IPS DF 4.7 (cell line): Measurements from ENCODE around the gene CDK14.

Experiments
- DNase-seq: peaks from one replicate; pipeline ENCODE4 v3.0.0-alpha.2; 2013; ENCODE audit warnings: low spot score; ENCODE audit errors: extremely low read depth

Gene CDK14

GRCh38 chr7:90836937-90837336 is 240.8 kb downstream of the CDK14 start:
- no peak for DNase-seq

GRCh38 chr7:90838799-90839198 is 242.7 kb downstream of the CDK14 start:
- DNase-seq = no peak

- DNase-seq = no peak
Observed at GRCh38 chr7:90839316-90839715, 243.2 kb downstream of the CDK14 start.

GRCh38 chr7:90839727-90840291 is 243.7 kb downstream of the CDK14 start:
- DNase-seq = no peak

GRCh38 chr7:90841759-90842429 is 245.8 kb downstream of the CDK14 start:
- DNase-seq = no peak

- no peak for DNase-seq
Observed at GRCh38 chr7:90842430-90842788, 246.3 kb downstream of the CDK14 start.

- DNase-seq = no peak
Observed at GRCh38 chr7:90843472-90843871, 247.4 kb downstream of the CDK14 start.

GRCh38 chr7:90844421-90844820 is 248.3 kb downstream of the CDK14 start:
- no peak for DNase-seq

- DNase-seq = no peak
Observed at GRCh38 chr7:90846192-90846591, 250.1 kb downstream of the CDK14 start.

GRCh38 chr7:90850066-90850465 is 253.9 kb downstream of the CDK14 start:
- no peak for DNase-seq

- no peak for DNase-seq
Observed at GRCh38 chr7:90850471-90850870, 254.3 kb downstream of the CDK14 start.

GRCh38 chr7:90853205-90853604 is 257.1 kb downstream of the CDK14 start:
- no peak for DNase-seq

GRCh38 chr7:90856351-90857070 is 260.4 kb downstream of the CDK14 start:
- DNase-seq = no peak

- no peak for DNase-seq
Observed at GRCh38 chr7:90857603-90858002, 261.5 kb downstream of the CDK14 start.

- no peak for DNase-seq
Observed at GRCh38 chr7:90858546-90858945, 262.4 kb downstream of the CDK14 start.

- DNase-seq = no peak
Observed at GRCh38 chr7:90859521-90859920, 263.4 kb downstream of the CDK14 start.

GRCh38 chr7:90864088-90864487 is 268.0 kb downstream of the CDK14 start:
- no peak for DNase-seq

- no peak for DNase-seq
Observed at GRCh38 chr7:90869335-90869734, 273.2 kb downstream of the CDK14 start.

- no peak for DNase-seq
Observed at GRCh38 chr7:90876701-90877100, 280.6 kb downstream of the CDK14 start.

GRCh38 chr7:90877201-90877600 is 281.1 kb downstream of the CDK14 start:
- DNase-seq = no peak

- DNase-seq = no peak
Observed at GRCh38 chr7:90879924-90880323, 283.8 kb downstream of the CDK14 start.

GRCh38 chr7:90886416-90886815 is 290.3 kb downstream of the CDK14 start:
- no peak for DNase-seq

GRCh38 chr7:90889210-90889609 is 293.1 kb downstream of the CDK14 start:
- no peak for DNase-seq
